SK-N-SH (cell line): ENCODE measurements around the gene EXOC6B. TPM values are rescaled to one million over a fixed set of nuclear protein-coding genes. Genes with fewer than 3 reads are reported as not detected.

Experiments
- CTCF ChIA-PET: fragments of 300-600, 350-600 bp; formaldehyde crosslinking; extraction: SDS; loops from one replicate; lab custom pipeline; 2021; lab: Yijun Ruan, JAX
- POLR2A ChIA-PET: fragments of 350-600 bp; sonication (Branson Sonifier 250); formaldehyde crosslinking; extraction: SDS; loops from one replicate; lab custom pipeline; 2020; ENCODE audit warnings: antibody characterized with exemption, inconsistent platforms; lab: Yijun Ruan, JAX
- DNase-seq: peaks from one replicate; pipeline ENCODE4 v3.0.0; 2012
- H2AFZ ChIP-seq: fragments of 200-600 bp; sonication (generic); 2 replicates; pipeline ENCODE4 v1.8.1; 2016; ENCODE audit warnings: antibody characterized with exemption, mild to moderate bottlenecking, low read depth
- H3F3A ChIP-seq: fragments of 200-600 bp; sonication (generic); replicated peaks from 2 replicates; pipeline ENCODE3; 2016; ENCODE audit warnings: antibody characterized with exemption, mild to moderate bottlenecking; ENCODE audit not compliant: insufficient read depth
- H3K27ac ChIP-seq, 2 experiments: fragments of 200-500 bp in 1 of 2; fragments of 200-600 bp in 1 of 2; sonication (Bioruptor generic) in 1 of 2; sonication (generic), shearing (Covaris generic) in 1 of 2; 2 replicates each; pipeline versions ENCODE4 v1.5.1 to v1.6.1; 2014 to 2016; ENCODE audit warnings: low read depth in 2 of 2, inconsistent platforms in 1 of 2, low read length in 1 of 2, mild to moderate bottlenecking in 1 of 2, mixed read lengths in 1 of 2
- H3K27me3 ChIP-seq: fragments of 200-600 bp; sonication (generic), shearing (Covaris generic); 2 replicates; pipeline ENCODE4 v1.6.1; 2016; ENCODE audit warnings: mixed run types; ENCODE audit not compliant: insufficient read depth
- H3K36me3 ChIP-seq, 2 experiments: fragments of 200-500 bp in 1 of 2; fragments of 200-600 bp in 1 of 2; sonication (Bioruptor generic) in 1 of 2; sonication (generic) in 1 of 2; replicated peaks in 1 of 2; 2 replicates each; pipeline versions ENCODE3 to v1.5.1; 2014 to 2016; ENCODE audit warnings: low read length in 1 of 2, mild to moderate bottlenecking in 1 of 2; ENCODE audit not compliant: insufficient read depth in 2 of 2, control insufficient read depth in 1 of 2
- H3K4me1 ChIP-seq, 2 experiments: fragments of 200-500 bp in 1 of 2; fragments of 200-600 bp in 1 of 2; sonication (Bioruptor generic) in 1 of 2; sonication (generic), shearing (Covaris generic) in 1 of 2; 2 replicates each; pipeline versions ENCODE4 v1.5.1 to v1.6.1; 2014 to 2016; ENCODE audit warnings: low read depth in 1 of 2, low read length in 1 of 2, mixed run types in 1 of 2; ENCODE audit not compliant: insufficient read depth in 2 of 2, control insufficient read depth in 1 of 2
- H3K4me2 ChIP-seq: fragments of 200-600 bp; sonication (generic), shearing (Covaris generic); 2 replicates; pipeline ENCODE4 v1.6.1; 2017; ENCODE audit warnings: mixed run types
- H3K4me3 ChIP-seq, 2 experiments: fragments of 200-500 bp in 1 of 2; fragments of 200-600 bp in 1 of 2; sonication (Bioruptor generic) in 1 of 2; sonication (generic), shearing (Covaris generic) in 1 of 2; 2 replicates each; pipeline versions ENCODE4 v1.5.1 to v1.8.1; 2014 to 2016; ENCODE audit warnings: low read depth in 2 of 2, inconsistent platforms in 1 of 2, low read length in 1 of 2, mild to moderate bottlenecking in 1 of 2, mixed read lengths in 1 of 2, moderate library complexity in 1 of 2
- H3K79me2 ChIP-seq: fragments of 200-600 bp; sonication (generic); 2 replicates; pipeline ENCODE4 v1.8.1; 2017; ENCODE audit warnings: mild to moderate bottlenecking; ENCODE audit not compliant: insufficient read depth
- H3K9ac ChIP-seq: fragments of 200-600 bp; sonication (generic); 2 replicates; pipeline ENCODE4 v1.6.1; 2017; ENCODE audit warnings: mixed run types
- H3K9me2 ChIP-seq: fragments of 200-600 bp; sonication (generic); 2 replicates; pipeline ENCODE4 v1.6.1; 2017; ENCODE audit warnings: mixed run types
- H3K9me3 ChIP-seq: fragments of 200-600 bp; sonication (generic); 2 replicates; pipeline ENCODE4 v1.6.1; 2017; ENCODE audit warnings: mixed run types, mild to moderate bottlenecking, moderate library complexity
- H4K20me1 ChIP-seq: fragments of 200-600 bp; sonication (generic); 2 replicates; pipeline ENCODE4 v1.6.1; 2017; ENCODE audit warnings: mild to moderate bottlenecking, mixed run types; ENCODE audit not compliant: insufficient read depth
- CHD2 ChIP-seq: fragments of 150-350 bp; IDR thresholded peaks from 2 replicates; pipeline ENCODE4 v1.6.1; 2018; ENCODE audit warnings: low read length; ENCODE audit not compliant: partially characterized antibody
- ELF1 ChIP-seq: IDR thresholded peaks from 2 replicates; pipeline ENCODE4 v1.4.0; 2012
- EP300 ChIP-seq, 2 experiments: IDR thresholded peaks; 2 replicates each; pipeline versions ENCODE4 v1.4.0 to v1.6.1; 2012; ENCODE audit warnings: borderline replicate concordance in 1 of 2, low read depth in 1 of 2, low read length in 1 of 2
- EZH2phosphoT487 ChIP-seq: fragments of 200-600 bp; sonication (generic); IDR thresholded peaks from 2 replicates; pipeline ENCODE4 v1.6.1; 2017; ENCODE audit warnings: low read depth, mixed run types, mild to moderate bottlenecking, antibody characterized with exemption, moderate library complexity, borderline replicate concordance
- FOXJ3 ChIP-seq: sonication (generic); formaldehyde crosslinking; IDR thresholded peaks from 2 replicates; pipeline ENCODE4 v1.5.1; 2020; ENCODE audit warnings: mild to moderate bottlenecking, missing genetic modification reagents
- FOXM1 ChIP-seq: IDR thresholded peaks from 2 replicates; pipeline ENCODE4 v1.4.0; 2012; ENCODE audit warnings: low read depth, mild to moderate bottlenecking
- GABPA ChIP-seq: IDR thresholded peaks from 2 replicates; pipeline ENCODE4 v1.4.0; 2012; ENCODE audit warnings: low read depth, mild to moderate bottlenecking
- GATA2 ChIP-seq: sonication (generic); formaldehyde crosslinking; IDR thresholded peaks from 2 replicates; pipeline ENCODE4 v1.5.0; 2020; ENCODE audit warnings: mild to moderate bottlenecking, missing genetic modification reagents
- JUND ChIP-seq: IDR thresholded peaks from 2 replicates; pipeline ENCODE4 v1.4.0; 2012
- MEF2A ChIP-seq: IDR thresholded peaks from 2 replicates; pipeline ENCODE4 v1.4.0; 2012; ENCODE audit warnings: low read depth, borderline replicate concordance
- MXI1 ChIP-seq: IDR thresholded peaks from 2 replicates; pipeline ENCODE4 v1.6.1; 2012; ENCODE audit warnings: mild to moderate bottlenecking, low read depth, low read length, improper control_type of control experiment
- NRF1 ChIP-seq: IDR thresholded peaks from 2 replicates; pipeline ENCODE4 v1.6.1; 2012; ENCODE audit warnings: low read depth, mild to moderate bottlenecking, low read length
- PBX3 ChIP-seq: IDR thresholded peaks from 2 replicates; pipeline ENCODE4; 2012
- POLR2AphosphoS5 ChIP-seq: IDR thresholded peaks from 2 replicates; pipeline ENCODE4 v1.6.1; 2012; ENCODE audit warnings: low read depth, low read length
- REST ChIP-seq: IDR thresholded peaks from 2 replicates; pipeline ENCODE4 v1.6.1; 2012; ENCODE audit warnings: mild to moderate bottlenecking, low read depth, low read length, moderate library complexity
- SMC3 ChIP-seq: IDR thresholded peaks from 2 replicates; pipeline ENCODE4 v1.6.1; 2012; ENCODE audit warnings: low read depth, low read length, improper control_type of control experiment
- TAF1 ChIP-seq: IDR thresholded peaks from 2 replicates; pipeline ENCODE4 v1.6.1; 2012; ENCODE audit warnings: low read depth, mild to moderate bottlenecking, low read length, moderate library complexity, borderline replicate concordance
- TCF12 ChIP-seq: IDR thresholded peaks from 2 replicates; pipeline ENCODE4 v1.4.0; 2012
- USF1 ChIP-seq: IDR thresholded peaks from 2 replicates; pipeline ENCODE4 v1.4.0; 2012; ENCODE audit warnings: low read depth, borderline replicate concordance
- WGBS: methylation state at CpG from one replicate; pipeline ENCODE4 v1.1.6; 2017; ENCODE audit warnings: low lambda C conversion rate; 5-methylcytosine and 5-hydroxymethylcytosine counted together
- polyA plus RNA-seq, 3 experiments: library from polyadenylated mRNA; depleted of rRNA; stranded (reverse); fragments of >200 nt; gene quantifications; 2 replicates each; pipeline ENCODE4 v1.2.3, GENCODE V29; 2012

Gene EXOC6B
- polyA plus RNA-seq, 1 of the 3 experiments (the other 2 are of a cell fraction), result 7.4 TPM

- ChIA-PET CTCF (no interaction called here), POLR2A (no interaction called here)
- H3K36me3 ChIP-seq, result peaks cover 0 to 4% of the 10 kb centered on the region in 2 experiments
- TF ChIP-seq SMC3 (no peak), GABPA (no peak), JUND (no peak), CHD2 (no peak), USF1 (no peak), POLR2AphosphoS5 (no peak), TCF12 (no peak), FOXJ3 (no peak), EZH2phosphoT487 (no peak), MEF2A (no peak), NRF1 (no peak), TAF1 (no peak), MXI1 (no peak), ELF1 (no peak), PBX3 (no peak), GATA2 (CRISPR knock-in tag) (no peak), FOXM1 (no peak), REST (no peak), EP300 (IDR thresholded peaks at IDR 0.05; ENCODE audit: borderline replicate concordance in 1 of 2, low read depth in 1 of 2, low read length in 1 of 2) (no peak)
- no peaks in the 10 kb centered on the region for H3F3A ChIP-seq
- no peaks in the 10 kb centered on the region; a peak in 1 of 4 replicates for H3K4me1 ChIP-seq
- H3K79me2 ChIP-seq, result no peaks in the 10 kb centered on the region
- DNase-seq, result no peak
- no peaks in the 10 kb centered on the region for H4K20me1 ChIP-seq
- H3K27me3 ChIP-seq, result no peaks in the 10 kb centered on the region
- H3K4me2 ChIP-seq, result no peak overlapping the region
- WGBS, result 100% methylated on average over 4 of the region's 4 CpGs
- H2AFZ ChIP-seq, result no peak overlapping the region
- H3K9me2 ChIP-seq, result no peaks in the 10 kb centered on the region
- no peaks in the 10 kb centered on the region for H3K9me3 ChIP-seq
- no peak overlapping the region for H3K27ac ChIP-seq
- H3K9ac ChIP-seq, result no peak overlapping the region
- H3K4me3 ChIP-seq, result no peak overlapping the region
These were observed 371.6 kb downstream of the EXOC6B start for GRCh38 chr2:72454189-72454588.
